Testis (tissue), 3 donors: Measurements from ENCODE around the gene PBX4. TPM values are rescaled to one million over a fixed set of nuclear protein-coding genes. Genes with fewer than 3 reads are reported as not detected.

Experiments
- DNase-seq: peaks from one replicate; pipeline ENCODE4 v3.0.0-alpha.2; 2019
- H3K27ac ChIP-seq, 2 donors: fragments of 200-600 bp; sonication (generic); one replicate each; pipeline ENCODE4 v1.5.1; 2019
- H3K27me3 ChIP-seq: fragments of 200-600 bp; sonication (generic); one replicate; pipeline ENCODE4 v1.5.1; 2019
- H3K36me3 ChIP-seq: fragments of 200-600 bp; sonication (generic); one replicate; pipeline ENCODE4 v1.5.1; 2017; ENCODE audit warnings: low read depth; ENCODE audit errors: missing control alignments
- H3K4me1 ChIP-seq: fragments of 200-600 bp; sonication (generic); one replicate; pipeline ENCODE4 v1.5.1; 2019
- H3K4me3 ChIP-seq, 2 donors: fragments of 200-600 bp; sonication (generic); one replicate each; pipeline ENCODE4 v1.5.1; 2017 to 2019
- H3K9me3 ChIP-seq: fragments of 200-600 bp; sonication (generic); one replicate; pipeline ENCODE4 v1.5.1; 2017
- CTCF ChIP-seq, 3 experiments: fragments of 450-650 bp in 2 of 3; fragments of 200-600 bp in 1 of 3; sonication (generic) in 1 of 3; IDR thresholded peaks; one replicate each; pipeline ENCODE4 v1.5.1; 2016 to 2019; ENCODE audit warnings: antibody characterized with exemption in 3 of 3, mild to moderate bottlenecking in 2 of 3, moderate library complexity in 1 of 3
- POLR2A ChIP-seq: fragments of 450-650 bp; IDR thresholded peaks from one replicate; pipeline ENCODE4 v1.6.1; 2017; ENCODE audit warnings: antibody characterized with exemption, mild to moderate bottlenecking, moderate library complexity
- WGBS, 2 donors: methylation state at CpG; one replicate each; pipeline ENCODE4 v1.1.5; 2018; 5-methylcytosine and 5-hydroxymethylcytosine counted together
- intact Hi-C: fragments of 100-400 bp; cut with DNase I; formaldehyde crosslinking; loops from one replicate; pipeline ENCODE4 v1.15.1; 2023; ENCODE audit warnings: low total_unique reads
- polyA plus RNA-seq: library from polyadenylated mRNA; stranded (reverse); fragments of 350-450 nt; fragmentation: Illumina TruSeq; extraction: RNeasy Lipid Tissue Mini Kit (QIAGEN cat#74804); gene quantifications from one replicate; pipeline ENCODE4 v1.2.3, GENCODE V29; 2014; ENCODE audit warnings: low read depth, low replicate concordance; ENCODE audit not compliant: insufficient read depth
- total RNA-seq, 2 donors: library from RNA; depleted of rRNA; stranded (reverse); fragments of >200 nt; gene quantifications; one replicate each; pipeline ENCODE4 v1.2.3, GENCODE V29; 2016

The PBX4 gene
- total and polyA plus RNA-seq, 3 donors from 2014 or later: 16.2 to 28.3 (median 18.0) TPM

DNA sequence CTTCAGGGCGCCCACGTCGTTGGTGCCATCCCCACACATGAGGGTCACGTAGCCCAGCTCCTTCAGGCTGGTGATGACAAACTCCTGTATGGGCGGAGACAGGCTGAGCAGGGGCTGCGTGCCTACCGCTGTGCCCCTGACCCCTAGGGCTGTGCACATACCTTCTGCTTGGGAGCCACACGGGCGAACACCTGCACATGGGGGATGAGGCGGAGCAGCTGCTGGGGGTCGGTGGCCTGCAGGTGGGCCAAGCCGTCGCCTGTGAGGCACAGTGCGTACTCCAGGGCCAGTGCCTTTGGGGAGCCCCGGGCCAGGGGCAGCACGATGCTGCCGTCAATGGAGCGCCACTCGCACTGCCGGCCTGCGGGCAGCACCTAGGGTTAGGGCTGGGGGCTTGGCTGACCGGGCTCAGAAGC lies 31.1 kb upstream of the PBX4 start:
- Histone ChIP-seq H3K27me3 (no peaks in the 10 kb centered on the region), H3K4me3 (no peak overlapping the region), H3K4me1 (no peaks in the 10 kb centered on the region), H3K36me3 (no peaks in the 10 kb centered on the region), H3K9me3 (no peaks in the 10 kb centered on the region), H3K27ac (no peak overlapping the region)
- TF ChIP-seq CTCF (IDR thresholded peaks at IDR 0.05) (no peak), POLR2A (no peak)
- DNase-seq: no peak
- intact Hi-C loops: loop anchor here (5.0 kb wide), 1 partner anchor 117 kb away; no protein-coding TSS in a partner anchor
- 93 to 100% methylated on average over 4 to 22 of the region's 22 CpGs for WGBS, 2 donors

DNA sequence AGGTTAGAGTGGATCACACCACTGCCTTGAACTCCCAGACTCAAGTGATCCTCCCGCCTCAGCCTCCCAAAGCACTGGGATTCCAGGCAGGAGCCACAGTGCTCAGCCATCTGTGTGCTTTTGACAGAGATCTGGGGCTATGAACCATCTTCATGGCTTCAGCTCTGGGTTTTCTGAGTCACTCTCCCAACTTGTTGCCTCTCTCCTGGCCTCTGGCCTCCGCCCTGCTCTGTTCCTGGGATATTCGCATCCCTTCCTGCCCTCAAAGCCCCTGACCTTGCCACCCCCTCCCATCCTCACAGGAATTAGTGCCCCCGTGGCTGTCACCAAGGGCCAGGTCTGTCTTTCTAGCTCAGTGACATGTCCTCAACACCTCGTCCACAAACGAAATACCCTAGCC lies 30.7 kb upstream of the PBX4 start:
- H3K4me3 ChIP-seq: no peak overlapping the region
- no peak for DNase-seq
- no peak overlapping the region for H3K27ac ChIP-seq
- H3K4me1 ChIP-seq: no peaks in the 10 kb centered on the region
- no peaks in the 10 kb centered on the region for H3K9me3 ChIP-seq
- TF ChIP-seq POLR2A: no peak
- no peak for TF ChIP-seq CTCF (IDR thresholded peaks at IDR 0.05)
- intact Hi-C loops: loop anchor here (5.0 kb wide), 1 partner anchor 117 kb away; no protein-coding TSS in a partner anchor
- H3K27me3 ChIP-seq: no peaks in the 10 kb centered on the region
- WGBS, 2 donors: 86 to 94% methylated on average over 6 of the region's 6 CpGs
- no peaks in the 10 kb centered on the region for H3K36me3 ChIP-seq

DNA sequence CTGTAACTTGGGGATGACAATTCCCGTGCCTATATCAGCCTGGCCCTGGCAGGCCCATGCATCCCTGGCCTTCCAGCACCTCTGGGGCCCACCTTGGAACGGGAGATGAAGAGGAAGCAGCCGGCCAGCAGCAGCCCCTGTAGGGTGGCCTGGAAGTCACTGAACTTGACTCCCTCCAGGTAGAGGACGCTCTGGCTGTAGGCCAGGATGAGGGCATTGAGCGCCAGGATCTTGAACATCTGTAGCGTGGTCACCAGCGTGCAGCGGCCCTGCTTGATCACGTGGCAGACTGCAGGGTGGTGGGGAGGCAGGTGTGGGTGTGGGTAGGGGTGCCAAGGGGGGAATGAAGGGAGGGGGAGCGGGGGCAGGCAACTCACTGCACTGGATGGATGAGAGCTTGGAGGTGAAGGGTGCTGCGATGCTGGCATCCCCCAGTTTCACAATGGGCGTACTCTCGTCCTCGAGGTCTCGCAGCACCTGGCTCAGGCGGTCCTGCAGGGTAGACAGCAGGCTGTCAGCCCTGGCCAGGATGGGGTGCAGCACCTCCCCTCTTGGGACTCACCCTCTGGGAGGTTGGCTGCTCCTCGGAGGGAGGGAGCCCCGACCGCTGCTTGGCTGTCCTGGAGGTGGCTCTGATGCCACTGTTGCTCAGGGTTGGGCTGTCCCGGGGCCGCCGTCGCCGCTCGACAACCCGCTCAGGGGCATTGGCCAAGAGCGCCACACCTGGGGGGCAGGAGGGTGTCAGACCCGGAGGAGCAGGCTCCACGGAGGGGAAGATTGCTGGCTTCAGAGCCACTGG lies 28.7 kb upstream of the PBX4 start:
- Histone ChIP-seq H3K36me3 (no peaks in the 10 kb centered on the region), H3K27ac (no peak overlapping the region), H3K4me3 (no peak overlapping the region), H3K27me3 (no peaks in the 10 kb centered on the region), H3K9me3 (no peaks in the 10 kb centered on the region), H3K4me1 (peaks cover 4% of the 10 kb centered on the region)
- DNase-seq: no peak
- TF ChIP-seq POLR2A (no peak), CTCF (IDR thresholded peaks at IDR 0.05) (no peak)
- intact Hi-C loops: loop anchor here (5.0 kb wide), 1 partner anchor 115 kb away; no protein-coding TSS in a partner anchor
- 93 to 96% methylated on average over 10 to 29 of the region's 29 CpGs for WGBS, 2 donors

DNA sequence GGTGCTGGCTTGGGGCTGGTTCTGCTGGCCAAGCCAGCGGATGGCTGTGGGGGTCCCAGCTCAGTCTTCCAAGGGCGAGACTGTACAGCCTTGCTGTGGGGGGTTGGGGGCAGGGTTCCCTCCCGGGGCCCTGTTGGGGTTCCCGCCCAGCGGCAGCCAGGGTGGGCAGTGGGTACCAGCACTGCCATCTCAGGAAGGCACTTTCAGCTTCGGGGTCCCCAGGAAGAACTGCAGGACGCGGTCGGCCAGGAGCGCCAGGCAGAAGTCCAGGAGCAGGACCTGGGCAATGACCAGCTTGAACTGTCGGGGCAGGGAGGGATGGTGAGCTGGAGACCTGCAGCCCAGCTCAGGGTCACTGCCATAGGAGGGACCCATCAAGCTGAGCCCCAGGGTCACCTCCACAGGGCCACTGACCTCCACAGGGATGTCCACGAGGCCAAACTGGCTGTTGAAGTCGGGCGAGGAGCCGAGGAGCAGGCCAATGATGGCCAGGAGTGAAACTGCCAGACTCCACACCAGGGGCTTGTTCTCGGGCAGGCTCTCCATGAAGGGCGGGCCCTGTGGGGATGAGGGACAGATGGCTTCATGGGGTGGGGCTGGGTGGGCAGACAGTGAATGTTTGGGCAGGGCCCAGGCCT lies 26.9 kb upstream of the PBX4 start:
- H3K4me3 ChIP-seq: no peak overlapping the region
- no peaks in the 10 kb centered on the region for H3K27me3 ChIP-seq
- H3K4me1 ChIP-seq: peaks cover 4% of the 10 kb centered on the region
- 72 to 91% methylated on average over 2 to 17 of the region's 17 CpGs for WGBS, 2 donors
- TF ChIP-seq POLR2A (no peak), CTCF (IDR thresholded peaks at IDR 0.05) (no peak)
- no peak for DNase-seq
- H3K9me3 ChIP-seq: no peaks in the 10 kb centered on the region
- no peak overlapping the region for H3K27ac ChIP-seq
- intact Hi-C loops: loop anchor here (5.0 kb wide), 1 partner anchor 113 kb away; no protein-coding TSS in a partner anchor
- no peaks in the 10 kb centered on the region for H3K36me3 ChIP-seq
